ENCODE measurements around the gene MYO7B. TPM values are rescaled to one million over a fixed set of nuclear protein-coding genes. Genes with fewer than 3 reads are reported as not detected.

MYO7B gene
- total RNA-seq, 1 donor from 2014 or later: 1.3 TPM

GRCh38 chr2:127510073-127510472, 25.4 kb upstream of the MYO7B start:
- TF ChIP-seq CTCF (IDR thresholded peaks at IDR 0.05): no peak
- H3K27ac ChIP-seq: peak overlapping the region in 1 of 2 donors; percentile 39
- peaks cover 4% of the 10 kb centered on the region in 2 donors for H3K36me3 ChIP-seq
- no peak overlapping the region for H3K4me3 ChIP-seq
- no peak for DNase-seq (ENCODE audit: low spot score in 2 of 2)
- no peaks in the 10 kb centered on the region for H3K9me3 ChIP-seq
- intact Hi-C loops (cut with DNase I): no loop called here
- peaks cover 0 to 17% of the 10 kb centered on the region in 2 donors for H3K4me1 ChIP-seq
- no peaks in the 10 kb centered on the region for H3K27me3 ChIP-seq

GRCh38 chr2:127511090-127511695, 24.3 kb upstream of the MYO7B start:
- Histone ChIP-seq H3K36me3 (no peaks in the 10 kb centered on the region), H3K4me3 (no peak overlapping the region), H3K27me3 (no peaks in the 10 kb centered on the region), H3K4me1 (peaks cover 0 to 28% of the 10 kb centered on the region in 2 donors), H3K27ac (no peak overlapping the region), H3K9me3 (no peaks in the 10 kb centered on the region)
- no peak for TF ChIP-seq CTCF (IDR thresholded peaks at IDR 0.05)
- intact Hi-C loops (cut with DNase I): no loop called here
- no peak for DNase-seq (ENCODE audit: low spot score in 2 of 2)

GRCh38 chr2:127511917-127512316, 23.6 kb upstream of the MYO7B start:
- H3K27ac ChIP-seq: no peak overlapping the region
- peaks cover 0 to 33% of the 10 kb centered on the region in 2 donors for H3K4me1 ChIP-seq
- H3K27me3 ChIP-seq: no peaks in the 10 kb centered on the region
- no peak overlapping the region for H3K4me3 ChIP-seq
- intact Hi-C loops (cut with DNase I): no loop called here
- no peaks in the 10 kb centered on the region for H3K36me3 ChIP-seq
- TF ChIP-seq CTCF (IDR thresholded peaks at IDR 0.05): no peak
- no peaks in the 10 kb centered on the region for H3K9me3 ChIP-seq
- no peak for DNase-seq (ENCODE audit: low spot score in 2 of 2)

DNA sequence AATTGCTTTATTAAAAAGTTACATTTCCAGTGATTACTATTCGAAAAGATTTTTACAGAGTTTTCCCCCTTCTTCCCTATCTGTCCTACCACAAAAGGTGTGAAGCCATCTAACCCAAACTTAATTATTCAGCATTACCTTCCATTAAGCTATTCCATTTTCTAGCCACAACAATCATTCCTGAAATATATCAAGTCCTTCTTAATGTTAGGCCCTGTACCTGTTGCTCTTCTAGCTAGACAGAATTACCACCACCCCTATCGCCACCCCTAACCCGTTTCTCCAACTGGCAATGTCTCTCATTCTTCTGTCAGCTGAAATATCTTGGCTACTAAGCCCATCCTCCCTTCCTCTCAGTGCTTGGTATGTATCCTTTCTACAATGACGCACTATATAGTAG, 23.1 kb upstream of the MYO7B start:
- DNase-seq (ENCODE audit: low spot score in 2 of 2): no peak
- TF ChIP-seq CTCF (IDR thresholded peaks at IDR 0.05): no peak
- Histone ChIP-seq H3K36me3 (peaks cover 0 to 2% of the 10 kb centered on the region in 2 donors), H3K27me3 (no peaks in the 10 kb centered on the region), H3K4me3 (no peak overlapping the region), H3K9me3 (no peaks in the 10 kb centered on the region), H3K27ac (no peak overlapping the region), H3K4me1 (peaks cover 0 to 33% of the 10 kb centered on the region in 2 donors)
- intact Hi-C loops (cut with DNase I): no loop called here

- H3K27ac ChIP-seq: no peak overlapping the region
- no peak for DNase-seq (ENCODE audit: low spot score in 2 of 2)
- H3K9me3 ChIP-seq: no peaks in the 10 kb centered on the region
- intact Hi-C loops (cut with DNase I): no loop called here
- no peak overlapping the region for H3K4me3 ChIP-seq
- peaks cover 0 to 21% of the 10 kb centered on the region in 2 donors for H3K4me1 ChIP-seq
- TF ChIP-seq CTCF (IDR thresholded peaks at IDR 0.05): no peak
- H3K27me3 ChIP-seq: no peaks in the 10 kb centered on the region
- peaks cover 7 to 14% of the 10 kb centered on the region in 2 donors for H3K36me3 ChIP-seq
Measured at GRCh38 chr2:127514076-127514475, 21.4 kb upstream of the MYO7B start.

- Histone ChIP-seq H3K4me3 (no peak overlapping the region), H3K4me1 (peaks cover 0 to 17% of the 10 kb centered on the region in 2 donors), H3K27ac (peak overlapping the region in 1 of 2 donors; percentile 83), H3K36me3 (peaks cover 7 to 14% of the 10 kb centered on the region in 2 donors), H3K27me3 (no peaks in the 10 kb centered on the region), H3K9me3 (no peaks in the 10 kb centered on the region)
- intact Hi-C loops (cut with DNase I): no loop called here
- DNase-seq (ENCODE audit: low spot score in 2 of 2): no peak
- TF ChIP-seq CTCF (IDR thresholded peaks at IDR 0.05): no peak
Measured at GRCh38 chr2:127514485-127514884, 21.0 kb upstream of the MYO7B start.
